ENCODE data around the gene HMGXB4.

Gene HMGXB4

GRCh38 chr22:35258191-35258988, 1.1 kb downstream of the HMGXB4 start:
- peak; percentile 4 for DNase-seq

GRCh38 chr22:35264986-35265385, 7.7 kb downstream of the HMGXB4 start:
- DNase-seq = no peak

GRCh38 chr22:35266277-35266676, 9.0 kb downstream of the HMGXB4 start:
- DNase-seq = no peak

GRCh38 chr22:35269630-35270029, 12.3 kb downstream of the HMGXB4 start:
- no peak for DNase-seq

GRCh38 chr22:35274154-35274871, 17.0 kb downstream of the HMGXB4 start:
- peak; percentile 19 for DNase-seq

DNA sequence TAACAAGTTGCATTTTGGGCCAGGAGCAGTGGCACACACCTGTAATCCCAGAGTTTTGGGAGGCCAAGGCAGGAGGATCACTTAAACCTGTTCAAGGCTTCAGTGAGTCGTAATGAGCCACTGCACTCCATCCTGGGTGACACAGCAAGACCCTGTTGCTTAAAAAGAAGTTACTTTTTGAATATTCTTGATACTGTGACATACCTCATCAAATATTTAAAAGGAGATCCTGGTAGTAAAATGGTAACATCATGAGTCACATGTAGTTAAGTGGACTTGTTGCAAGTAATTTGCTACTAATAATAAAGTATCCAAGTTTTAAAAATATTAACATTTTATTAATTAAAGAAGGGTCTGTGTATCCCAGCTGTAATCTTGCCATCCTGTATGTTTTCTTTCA, 18.3 kb downstream of the HMGXB4 start:
- DNase-seq = no peak

- DNase-seq = no peak
These were observed 18.7 kb downstream of the HMGXB4 start for GRCh38 chr22:35276019-35276418.

- no peak for DNase-seq
These were observed 30.8 kb downstream of the HMGXB4 start for GRCh38 chr22:35288116-35288515.

- DNase-seq = no peak
These were observed 35.5 kb downstream of the HMGXB4 start for GRCh38 chr22:35292786-35293185.

DNA sequence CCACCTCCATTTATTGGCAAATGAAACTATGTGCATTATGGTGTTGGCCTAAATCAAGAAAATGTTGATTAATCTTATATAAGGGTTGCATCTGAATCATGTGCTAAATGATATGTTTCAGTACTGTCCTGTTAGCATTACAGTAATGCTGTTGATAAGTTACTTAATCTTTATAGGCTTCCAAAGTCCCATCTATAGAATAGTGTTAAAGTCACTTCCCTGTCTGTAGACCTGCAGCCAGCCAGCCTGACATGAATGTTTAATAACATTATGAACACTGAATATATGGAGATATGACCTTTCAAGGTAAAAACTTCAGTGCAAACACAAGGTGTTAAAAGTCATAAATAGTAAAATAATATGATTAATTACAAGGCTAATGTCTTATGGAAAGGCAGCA, 38.8 kb downstream of the HMGXB4 start:
- DNase-seq = no peak

GRCh38 chr22:35299217-35299672, 42.0 kb downstream of the HMGXB4 start:
- peak; percentile 58 for DNase-seq

DNA sequence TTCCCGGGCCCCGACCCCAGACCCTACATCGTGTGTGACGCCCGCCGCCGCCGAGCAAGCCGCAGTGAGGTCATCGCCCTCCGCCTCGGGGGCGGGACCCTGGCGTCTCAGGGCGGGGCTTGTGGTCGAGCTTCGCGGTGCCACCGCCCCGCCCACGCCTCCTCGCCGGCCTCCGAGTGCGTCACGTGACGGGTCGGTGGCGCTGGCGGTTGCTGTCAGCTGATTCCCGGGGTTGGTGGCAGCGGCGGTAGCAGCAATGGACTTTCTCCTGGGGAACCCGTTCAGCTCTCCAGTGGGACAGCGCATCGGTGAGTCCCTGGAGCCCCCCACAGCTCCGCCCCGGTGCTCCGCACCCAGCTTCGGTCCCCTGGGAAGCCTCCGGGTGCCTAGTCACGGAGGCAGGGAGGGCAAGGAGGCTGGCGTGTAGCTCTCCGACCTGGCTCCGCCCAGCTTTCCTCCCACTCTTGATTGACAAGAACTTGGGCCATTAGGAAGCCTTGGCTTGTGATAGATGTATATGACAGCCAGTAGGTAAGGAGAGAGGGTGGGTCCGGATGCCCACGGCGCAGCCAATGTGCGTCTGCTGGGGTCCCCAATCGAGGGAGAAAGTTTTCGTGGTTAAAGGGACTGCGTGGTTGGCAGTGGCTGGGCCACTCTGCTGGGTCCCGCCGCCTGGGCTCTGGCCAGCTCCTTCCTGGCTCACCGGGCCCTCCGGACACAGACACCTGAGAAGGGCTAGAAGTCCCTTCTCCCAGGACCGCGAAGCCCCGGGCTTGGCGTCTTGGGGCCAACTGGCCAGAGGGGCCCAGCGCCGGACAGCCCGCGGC, 42.6 kb downstream of the HMGXB4 start, which contains the start of gene TOM1:
Gene TOM1 (plus strand): TSS at position 222 of the 827 bp plus-strand sequence. CDS start 35 bp downstream, at position 257.
- peak; percentile 99 for DNase-seq

DNA sequence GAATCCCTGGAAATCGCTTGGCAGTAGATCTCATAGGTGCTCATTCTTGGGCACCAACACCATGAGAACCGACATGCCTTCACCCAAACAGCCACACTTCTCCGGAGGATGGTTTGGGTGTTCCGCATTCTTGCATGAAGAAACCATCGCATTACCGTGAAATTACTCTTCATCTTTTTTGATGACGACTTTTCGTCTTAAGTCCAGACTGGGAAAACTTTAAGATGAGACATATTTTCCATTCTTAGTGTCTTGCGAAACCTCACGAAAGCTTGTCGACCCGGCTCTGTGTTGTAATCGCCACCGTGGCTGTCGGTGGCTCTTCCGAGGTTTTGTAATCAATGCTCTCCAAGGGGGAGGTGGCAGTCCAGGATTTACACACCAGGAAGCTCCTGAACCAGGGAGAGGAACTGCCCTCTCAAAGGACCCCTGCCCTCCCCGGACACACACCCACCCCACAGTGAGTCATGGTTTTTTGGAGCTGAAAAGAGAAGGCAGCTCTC, 44.1 kb downstream of the HMGXB4 start:
- DNase-seq = no peak

GRCh38 chr22:35303029-35303624, 45.8 kb downstream of the HMGXB4 start:
- no peak for DNase-seq

DNA sequence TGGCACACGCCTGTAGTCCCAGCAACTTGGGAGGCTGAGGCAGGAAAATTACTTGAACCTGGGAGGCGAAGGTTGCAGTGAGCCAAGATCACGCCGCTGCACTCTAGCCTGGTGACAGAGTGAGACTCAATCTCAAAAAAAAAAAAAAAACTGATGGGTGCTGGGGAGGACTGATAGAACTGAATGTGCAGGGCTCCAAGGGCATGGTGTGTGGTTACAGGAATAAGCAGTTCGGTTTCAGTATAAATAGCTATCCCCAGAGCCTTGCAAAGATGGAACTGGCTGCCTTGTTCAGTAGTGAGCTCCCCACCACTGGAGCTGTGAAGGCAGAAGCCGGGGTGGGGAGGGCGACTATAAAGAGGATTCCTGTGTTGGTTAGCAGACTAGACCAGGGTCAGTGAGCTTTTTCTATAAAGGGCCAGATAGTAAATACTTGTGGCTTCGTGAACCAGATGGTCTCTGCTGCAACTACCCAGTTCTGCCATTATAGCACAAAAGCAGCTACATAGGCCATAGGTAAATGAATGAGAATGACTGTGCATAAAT, 48.3 kb downstream of the HMGXB4 start:
- DNase-seq = no peak

DNA sequence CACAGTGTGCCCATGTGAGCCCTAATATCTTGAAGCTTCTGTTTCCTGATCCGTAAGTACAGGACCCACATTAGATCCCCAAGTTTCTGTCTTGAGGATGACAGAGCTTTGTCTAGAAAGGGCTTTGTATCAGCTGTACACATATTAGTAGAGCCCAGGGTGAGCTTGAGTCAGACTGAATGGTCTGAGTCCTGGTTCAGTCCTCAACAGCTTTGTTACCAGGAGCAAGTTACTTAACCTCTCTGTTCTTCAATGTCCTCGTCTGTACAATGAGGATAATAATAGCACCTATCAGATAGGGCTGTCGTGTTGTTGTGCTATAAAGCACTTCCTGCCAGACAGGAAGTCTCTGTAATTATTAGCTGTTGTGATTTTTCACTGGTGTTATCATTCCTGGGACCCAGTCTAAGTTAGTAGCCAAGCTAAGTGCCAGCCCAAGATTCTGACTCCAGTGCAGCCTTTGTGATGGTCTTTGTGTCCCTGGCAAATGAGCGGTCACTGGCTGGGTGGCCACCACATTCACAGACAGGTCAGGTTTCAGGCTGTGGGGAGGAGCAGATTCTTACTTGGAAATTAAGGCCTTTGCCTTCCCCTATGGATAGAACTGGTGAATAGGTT, 49.2 kb downstream of the HMGXB4 start:
- no peak for DNase-seq

- DNase-seq = no peak
These were observed 50.1 kb downstream of the HMGXB4 start for GRCh38 chr22:35307372-35307771.

GRCh38 chr22:35307892-35308291, 50.6 kb downstream of the HMGXB4 start:
- DNase-seq = no peak

GRCh38 chr22:35308480-35309021, 51.3 kb downstream of the HMGXB4 start:
- no peak for DNase-seq

GRCh38 chr22:35310556-35311550, 53.6 kb downstream of the HMGXB4 start:
- no peak for DNase-seq

Measured in CD4-positive, alpha-beta T cell treated with Interleukin-17A for 4 hours (primary cell).